DND-41 (cell line): ENCODE results near the gene RNF181.
A peak's percentile ranks its signal among the peaks of the same experiment; 100 is the strongest.
"Not testable (repeated sequence)": the region's sequence is repeated elsewhere in the genome, so short reads cannot be mapped to it uniquely, and the experiment has no call there.

Experiments
- ATAC-seq: fragments of 200-7000 bp; cut with Tn5 transposase; 3 replicates; pipeline ENCODE4 v1.9.1; 2021; ENCODE audit warnings: low read depth; ENCODE audit not compliant: insufficient read depth
- DNase-seq: peaks from one replicate; pipeline ENCODE4 v3.0.0-alpha.2; 2020
- H2AFZ ChIP-seq: 2 replicates; pipeline ENCODE4 v1.6.0; 2012; ENCODE audit warnings: low read depth, low read length
- H3K27ac ChIP-seq: 2 replicates; pipeline ENCODE4 v1.5.1; 2012; ENCODE audit warnings: low read length, inconsistent platforms
- H3K27me3 ChIP-seq: fragments of 200-600 bp; sonication (generic); 2 replicates; pipeline ENCODE4 v1.6.0; 2012; ENCODE audit warnings: low read length, mild to moderate bottlenecking, inconsistent platforms; ENCODE audit not compliant: insufficient read depth, poor library complexity
- H3K36me3 ChIP-seq: 2 replicates; pipeline ENCODE4 v1.5.1; 2012; ENCODE audit warnings: low read length, inconsistent platforms; ENCODE audit not compliant: insufficient read depth
- H3K4me1 ChIP-seq: 2 replicates; pipeline ENCODE4 v1.5.1; 2012; ENCODE audit warnings: mild to moderate bottlenecking, low read length; ENCODE audit not compliant: insufficient read depth
- H3K4me2 ChIP-seq: 2 replicates; pipeline ENCODE4 v1.6.0; 2012; ENCODE audit warnings: mild to moderate bottlenecking, moderate library complexity, low read length, inconsistent platforms; ENCODE audit not compliant: insufficient read depth
- H3K4me3 ChIP-seq, 2 experiments: fragments of 200-600 bp in 1 of 2; shearing (Covaris generic) in 1 of 2; 2 replicates each; pipeline ENCODE4 v1.5.1; 2012 to 2016; ENCODE audit warnings: inconsistent platforms in 2 of 2, low read length in 2 of 2, mild to moderate bottlenecking in 2 of 2, low read depth in 1 of 2, moderate library complexity in 1 of 2
- H3K79me2 ChIP-seq: 2 replicates; pipeline ENCODE4 v1.6.0; 2012; ENCODE audit warnings: low read length, inconsistent platforms; ENCODE audit not compliant: insufficient read depth
- H3K9ac ChIP-seq: 2 replicates; pipeline ENCODE4 v1.6.0; 2012; ENCODE audit warnings: low read depth, mild to moderate bottlenecking, inconsistent platforms, low read length, moderate library complexity
- H3K9me3 ChIP-seq: 2 replicates; pipeline ENCODE4 v1.5.1; 2012; ENCODE audit warnings: low read length, moderate library complexity, mild to moderate bottlenecking, inconsistent platforms; ENCODE audit not compliant: insufficient read depth, severe bottlenecking
- H4K20me1 ChIP-seq: 2 replicates; pipeline ENCODE4 v1.6.0; 2012; ENCODE audit warnings: low read length; ENCODE audit not compliant: insufficient read depth
- CTCF ChIP-seq: IDR thresholded peaks from 2 replicates; pipeline ENCODE4 v1.5.1; 2012; ENCODE audit warnings: borderline replicate concordance, low read length, moderate library complexity, mild to moderate bottlenecking; ENCODE audit not compliant: poor library complexity, severe bottlenecking; ENCODE audit errors: extremely low read depth
- EZH2 ChIP-seq: IDR thresholded peaks from 3 replicates; pipeline ENCODE4 v1.6.1; 2012; ENCODE audit warnings: borderline replicate concordance, low read depth, mild to moderate bottlenecking, moderate library complexity, low read length, inconsistent platforms; ENCODE audit not compliant: severe bottlenecking

Gene RNF181

DNA sequence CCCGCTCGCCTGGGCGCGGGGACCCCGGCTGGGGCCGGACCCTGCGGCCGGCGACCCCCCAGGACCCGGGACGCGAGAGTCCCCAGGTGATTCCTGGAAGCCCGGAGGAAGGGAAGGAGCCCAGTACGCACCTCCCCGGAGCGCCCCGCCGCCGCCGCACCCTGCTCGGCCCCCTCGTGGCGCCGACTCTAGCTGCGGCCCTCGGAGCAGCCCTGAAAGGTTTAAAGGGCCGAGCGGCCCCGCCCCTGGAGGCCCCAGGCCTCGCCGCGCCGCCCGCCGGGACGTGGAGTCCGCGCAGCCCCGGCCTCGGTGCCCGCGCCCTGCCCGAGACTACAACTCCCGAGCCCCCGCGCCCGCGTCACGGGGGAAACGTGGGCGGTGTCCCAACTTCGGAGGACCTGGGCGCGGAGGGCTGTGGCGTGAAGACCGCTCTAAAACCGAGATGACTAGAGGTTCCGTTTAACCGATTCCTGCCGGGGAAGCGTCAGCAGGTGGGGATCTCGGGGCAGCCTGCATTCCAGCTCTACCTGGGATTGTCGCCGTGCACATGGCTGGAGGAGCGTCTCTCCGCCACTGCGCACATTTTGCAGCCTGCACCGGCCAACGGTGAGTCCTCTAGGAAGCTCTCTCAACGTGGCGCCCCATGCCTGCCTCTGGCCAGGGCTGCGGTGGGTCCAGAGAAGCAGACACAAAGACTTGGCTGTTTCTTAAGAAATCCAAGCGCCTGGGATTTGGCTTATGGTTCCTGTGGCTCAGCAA lies 7.1 kb downstream of the RNF181 start, which contains the start of gene TMEM150A:
Gene TMEM150A (minus strand): TSS at position 223 of the 759 bp plus-strand sequence. CDS start 750 bp downstream, outside the sequence.
- H3K4me1 ChIP-seq, result peaks cover 19% of the 10 kb centered on the region
- H3K9ac ChIP-seq, result peak within 1 kb of the TSS; percentile 51
- no peak within 1 kb of the TSS for H3K27ac ChIP-seq
- H3K27me3 ChIP-seq, result peaks cover 10% of the 10 kb centered on the region
- peaks cover 13% of the 10 kb centered on the region for H3K36me3 ChIP-seq
- ATAC-seq, result peak; percentile 88
- H2AFZ ChIP-seq, result peak within 1 kb of the TSS; percentile 68
- peaks cover under 1% of the 10 kb centered on the region; the same call in 1 of the 2 replicates for H3K79me2 ChIP-seq
- peak; percentile 73 for DNase-seq
- peaks cover 23% of the 10 kb centered on the region for H4K20me1 ChIP-seq
- peak within 1 kb of the TSS; percentile 68 for H3K4me2 ChIP-seq
- no peaks in the 10 kb centered on the region for H3K9me3 ChIP-seq
- peak within 1 kb of the TSS; percentile 16 to 57; a peak in 3 of 4 replicates for H3K4me3 ChIP-seq
- peak; percentile 0 for TF ChIP-seq CTCF
- TF ChIP-seq EZH2, result peak; percentile 91

- H3K27ac ChIP-seq, H3K4me3 ChIP-seq, H3K27me3 ChIP-seq, H3K79me2 ChIP-seq, H3K4me2 ChIP-seq, ATAC-seq, DNase-seq, H3K9ac ChIP-seq, H2AFZ ChIP-seq, H3K9me3 ChIP-seq: not testable (repeated sequence)
- H4K20me1 ChIP-seq, result peaks cover 28% of the 10 kb centered on the region
- H3K36me3 ChIP-seq, result peaks cover 19% of the 10 kb centered on the region
- peaks cover 19% of the 10 kb centered on the region for H3K4me1 ChIP-seq
Measured at GRCh38 chr2:85604133-85604444, 8.5 kb downstream of the RNF181 start.

GRCh38 chr2:85604568-85605339 lies 9.2 kb downstream of the RNF181 start:
- H3K4me1 ChIP-seq, result peaks cover 19% of the 10 kb centered on the region

More at GRCh38 chr2:85604568-85605339, 9.2 kb downstream of the RNF181 start:
- Histone ChIP-seq H3K9ac (no peak overlapping the region), H3K4me2 (no peak overlapping the region), H3K27ac (no peak overlapping the region), H3K4me3 (no peak overlapping the region), H3K9me3 (no peaks in the 10 kb centered on the region), H3K27me3 (peaks cover 10% of the 10 kb centered on the region), H3K36me3 (peaks cover 24% of the 10 kb centered on the region), H2AFZ (no peak overlapping the region), H4K20me1 (peaks cover 31% of the 10 kb centered on the region), H3K79me2 (0 out of 2 replicates have a peak, but pooled peaks cover 9% of the 10 kb centered on the region)
- ATAC-seq (no peak), DNase-seq (no peak)
- TF ChIP-seq EZH2, result no peak
- TF ChIP-seq CTCF, result no peak
